Transverse colon (tissue), 4 donors: Measurements from ENCODE around the gene TANGO6. TPM values are rescaled to one million over a fixed set of nuclear protein-coding genes. Genes with fewer than 3 reads are reported as not detected.
A peak's percentile ranks its signal among the peaks of the same experiment; 100 is the strongest.

Source experiments
- DNase-seq: peaks from one replicate; pipeline ENCODE4 v3.0.0-alpha.2; 2019
- H3K27ac ChIP-seq, 4 donors: fragments of 200-600 bp; sonication (generic); 2 replicates each; pipeline ENCODE4 v1.5.1; 2016 to 2018; ENCODE audit warnings: inconsistent platforms in 4 of 4
- H3K27me3 ChIP-seq: fragments of 200-600 bp; sonication (generic); 2 replicates; pipeline ENCODE4 v1.5.1; 2017; ENCODE audit warnings: inconsistent platforms
- H3K36me3 ChIP-seq, 4 donors: fragments of 200-600 bp; sonication (generic); 2 replicates each; pipeline ENCODE4 v1.5.1; 2017 to 2019; ENCODE audit warnings: inconsistent platforms in 4 of 4
- H3K4me1 ChIP-seq, 4 donors: fragments of 200-600 bp; sonication (generic); 2 replicates each; pipeline ENCODE4 v1.5.1; 2017 to 2020; ENCODE audit warnings: inconsistent platforms in 4 of 4
- H3K4me3 ChIP-seq, 4 donors: fragments of 200-600 bp; sonication (generic); 1 replicate in 1 of 4; 2 replicates in 3 of 4; pipeline versions ENCODE4 v1.5.1 to v1.6.1; 2017 to 2019; ENCODE audit warnings: inconsistent platforms in 4 of 4
- H3K9me3 ChIP-seq, 2 donors: fragments of 200-600 bp; sonication (generic); 2 replicates each; pipeline ENCODE4 v1.5.1; 2017 to 2019; ENCODE audit warnings: inconsistent platforms in 2 of 2
- CTCF ChIP-seq, 5 experiments: fragments of 200-600 bp in 3 of 5; fragments of 450-650 bp in 2 of 5; sonication (generic) in 3 of 5; IDR thresholded peaks; 1 replicate in 2 of 5; 2 replicates in 3 of 5; pipeline ENCODE4 v1.5.1; 2016 to 2017; ENCODE audit warnings: antibody characterized with exemption in 5 of 5, inconsistent platforms in 3 of 5, mild to moderate bottlenecking in 2 of 5, moderate library complexity in 1 of 5
- EP300 ChIP-seq: sonication (generic); formaldehyde crosslinking; IDR thresholded peaks from one replicate; pipeline ENCODE4 v1.6.1; 2017; ENCODE audit warnings: antibody characterized with exemption, low read depth
- POLR2A ChIP-seq: fragments of 450-650 bp; IDR thresholded peaks from one replicate; pipeline ENCODE4 v1.6.1; 2016; ENCODE audit warnings: antibody characterized with exemption, mild to moderate bottlenecking, moderate library complexity
- POLR2AphosphoS5 ChIP-seq, 3 donors: sonication (generic); formaldehyde crosslinking; IDR thresholded peaks; one replicate each; pipeline ENCODE4 v1.6.1; 2016; ENCODE audit warnings: antibody characterized with exemption in 3 of 3
- WGBS, 2 donors: methylation state at CpG; one replicate each; pipeline ENCODE4 v1.1.5; 2018; ENCODE audit warnings: low coverage in 1 of 2; 5-methylcytosine and 5-hydroxymethylcytosine counted together
- in situ Hi-C, 4 donors: fragments of 200-750 bp; cut with MboI; loops; one replicate each; pipeline versions ENCODE4 v1.15.0 to v1.15.1; 2017; ENCODE audit warnings: low sequenced_read_pairs in 3 of 4, low pct_ligation_motif_present in 1 of 4, low pct_unique_long_range_greater_than_20kb in 1 of 4
- intact Hi-C: fragments of 100-400 bp; cut with DNase I; formaldehyde crosslinking; loops from one replicate; pipeline ENCODE4 v1.15.1; 2023; ENCODE audit warnings: low total_unique reads
- total RNA-seq, 4 donors: library from RNA; depleted of rRNA; stranded (reverse); fragments of >200 nt; gene quantifications; one replicate each; pipeline ENCODE4 v1.1.0, GENCODE V29; 2016

Gene TANGO6
- total RNA-seq, 4 donors from 2014 or later, result 10.6 to 55.4 (median 22.8) TPM

- peaks cover 0 to 29% (median 4%) of the 10 kb centered on the region in 4 donors for H3K4me1 ChIP-seq
- no peaks in the 10 kb centered on the region for H3K36me3 ChIP-seq
- no peaks in the 10 kb centered on the region for H3K9me3 ChIP-seq
- H3K27me3 ChIP-seq, result no peaks in the 10 kb centered on the region
- TF ChIP-seq EP300 (no peak), POLR2AphosphoS5 (IDR thresholded peaks at IDR 0.05) (no peak), CTCF (IDR thresholded peaks at IDR 0.05) (peak in 4 of 5 experiments; percentile 27 to 38 (median 36))
- in situ Hi-C loops, result no loop called here
- no peak overlapping the region for H3K27ac ChIP-seq
- no peak for DNase-seq
- intact Hi-C loops, result no loop called here
- H3K4me3 ChIP-seq, result no peak overlapping the region
These were observed 151.7 kb downstream of the TANGO6 start for GRCh38 chr16:68995011-68995504.

GRCh38 chr16:68997564-68997963 lies 154.2 kb downstream of the TANGO6 start:
- in situ Hi-C loops (no loop called here), intact Hi-C loops (no loop called here)
- no peaks in the 10 kb centered on the region for H3K36me3 ChIP-seq
- H3K9me3 ChIP-seq, result no peaks in the 10 kb centered on the region
- no peak overlapping the region for H3K4me3 ChIP-seq
- TF ChIP-seq EP300 (no peak), POLR2AphosphoS5 (IDR thresholded peaks at IDR 0.05) (no peak), CTCF (IDR thresholded peaks at IDR 0.05) (no peak), POLR2A (no peak)
- H3K4me1 ChIP-seq, result peaks cover 0 to 28% (median 4%) of the 10 kb centered on the region in 4 donors
- WGBS, 2 donors, result 100% methylated on average over 1 of the region's 1 CpG
- DNase-seq, result no peak
- no peak overlapping the region for H3K27ac ChIP-seq
- no peaks in the 10 kb centered on the region for H3K27me3 ChIP-seq

GRCh38 chr16:68999114-68999513 lies 155.8 kb downstream of the TANGO6 start:
- 100% methylated on average over 1 of the region's 1 CpG; no CpG with 5 or more reads in 1 of the 2 donors for WGBS, 2 donors
- no peaks in the 10 kb centered on the region for H3K36me3 ChIP-seq

GRCh38 chr16:69003500-69003899 lies 160.2 kb downstream of the TANGO6 start:
- no peak for DNase-seq
- no peak overlapping the region for H3K4me3 ChIP-seq
- in situ Hi-C loops (no loop called here), intact Hi-C loops (no loop called here)
- H3K27ac ChIP-seq, result no peak overlapping the region
- H3K27me3 ChIP-seq, result no peaks in the 10 kb centered on the region
- no peaks in the 10 kb centered on the region for H3K4me1 ChIP-seq
- no peaks in the 10 kb centered on the region for H3K36me3 ChIP-seq
- WGBS, 2 donors, result 70 to 79% methylated on average over 1 of the region's 1 CpG
- TF ChIP-seq POLR2AphosphoS5 (IDR thresholded peaks at IDR 0.05), result no peak
- no peak for TF ChIP-seq EP300
- TF ChIP-seq POLR2A, result no peak
- no peak for TF ChIP-seq CTCF (IDR thresholded peaks at IDR 0.05)
- H3K9me3 ChIP-seq, result no peaks in the 10 kb centered on the region

More at GRCh38 chr16:68999114-68999513, 155.8 kb downstream of the TANGO6 start:
- Histone ChIP-seq H3K27me3 (no peaks in the 10 kb centered on the region), H3K4me3 (no peak overlapping the region), H3K9me3 (no peaks in the 10 kb centered on the region), H3K27ac (no peak overlapping the region), H3K4me1 (peaks cover 0 to 13% (median 3%) of the 10 kb centered on the region in 4 donors)
- intact Hi-C loops, result no loop called here
- TF ChIP-seq POLR2AphosphoS5 (IDR thresholded peaks at IDR 0.05) (no peak), EP300 (no peak), POLR2A (no peak), CTCF (IDR thresholded peaks at IDR 0.05) (no peak)
- DNase-seq, result no peak
- in situ Hi-C loops, result no loop called here
